Breast epithelium (tissue), 4 donors: ENCODE data around the gene PCSK4. TPM values are rescaled to one million over a fixed set of nuclear protein-coding genes. Genes with fewer than 3 reads are reported as not detected.
A peak's percentile ranks its signal among the peaks of the same experiment; 100 is the strongest.

ENCODE experiments used
- DNase-seq, 2 donors: peaks; one replicate each; pipeline ENCODE4 v3.0.0-alpha.2; 2019; ENCODE audit warnings: low spot score in 2 of 2
- H3K27ac ChIP-seq, 2 donors: fragments of 200-600 bp; sonication (generic) in 1 of 2; one replicate each; pipeline ENCODE4 v1.5.1; 2016 to 2019; ENCODE audit warnings: mild to moderate bottlenecking in 1 of 2
- H3K27me3 ChIP-seq, 2 donors: fragments of 200-600 bp; sonication (generic) in 1 of 2; one replicate each; pipeline versions ENCODE4 v1.5.1 to v1.6.0; 2017 to 2019; ENCODE audit warnings: control low read depth in 1 of 2, mild to moderate bottlenecking in 1 of 2
- H3K36me3 ChIP-seq: fragments of 200-600 bp; one replicate; pipeline ENCODE4 v1.5.1; 2019
- H3K4me1 ChIP-seq, 2 donors: fragments of 200-600 bp; sonication (generic); one replicate each; pipeline ENCODE4 v1.5.1; 2016 to 2019; ENCODE audit warnings: control low read depth in 1 of 2
- H3K4me3 ChIP-seq, 3 donors: fragments of 200-600 bp; sonication (generic); 1 replicate in 2 of 3; 2 replicates in 1 of 3; pipeline ENCODE4 v1.5.1; 2016 to 2019; ENCODE audit warnings: mild to moderate bottlenecking in 3 of 3, moderate library complexity in 2 of 3
- H3K9me3 ChIP-seq, 2 donors: fragments of 200-600 bp; sonication (generic) in 1 of 2; one replicate each; pipeline ENCODE4 v1.5.1; 2016 to 2019; ENCODE audit warnings: control low read depth in 1 of 2
- CTCF ChIP-seq, 3 donors: fragments of 450-650 bp; IDR thresholded peaks; one replicate each; pipeline ENCODE4 v1.5.1; 2016 to 2017; ENCODE audit warnings: antibody characterized with exemption in 3 of 3, mild to moderate bottlenecking in 3 of 3, moderate library complexity in 3 of 3
- POLR2A ChIP-seq: fragments of 450-650 bp; IDR thresholded peaks from one replicate; pipeline ENCODE4 v1.6.1; 2016; ENCODE audit warnings: antibody characterized with exemption, mild to moderate bottlenecking, moderate library complexity
- POLR2AphosphoS5 ChIP-seq, 3 donors: sonication (generic); formaldehyde crosslinking; IDR thresholded peaks; one replicate each; pipeline ENCODE4 v1.6.1; 2017; ENCODE audit warnings: antibody characterized with exemption in 3 of 3
- intact Hi-C: fragments of 100-400 bp; cut with DNase I; formaldehyde crosslinking; loops from one replicate; pipeline ENCODE4 v1.15.1; 2023; ENCODE audit warnings: low total_unique reads
- total RNA-seq, 3 donors: library from RNA; depleted of rRNA; stranded (reverse); fragments of >200 nt; gene quantifications; one replicate each; pipeline ENCODE4 v1.1.0, GENCODE V29; 2016

The PCSK4 gene
- total RNA-seq, 3 donors from 2014 or later: 2.2 to 10.0 (median 5.9) TPM

- Histone ChIP-seq H3K9me3 (peaks cover 0 to 6% of the 10 kb centered on the region in 2 donors), H3K27me3 (no peaks in the 10 kb centered on the region), H3K4me1 (peaks cover 0 to 2% of the 10 kb centered on the region in 2 donors), H3K4me3 (no peak overlapping the region), H3K27ac (no peak overlapping the region), H3K36me3 (no peaks in the 10 kb centered on the region)
- TF ChIP-seq POLR2AphosphoS5 (IDR thresholded peaks at IDR 0.05) (no peak), POLR2A (no peak), CTCF (IDR thresholded peaks at IDR 0.05) (no peak)
- intact Hi-C loops: no loop called here
- DNase-seq: no peak
Observed at GRCh38 chr19:1505012-1505411, 14.9 kb upstream of the PCSK4 start.

DNA sequence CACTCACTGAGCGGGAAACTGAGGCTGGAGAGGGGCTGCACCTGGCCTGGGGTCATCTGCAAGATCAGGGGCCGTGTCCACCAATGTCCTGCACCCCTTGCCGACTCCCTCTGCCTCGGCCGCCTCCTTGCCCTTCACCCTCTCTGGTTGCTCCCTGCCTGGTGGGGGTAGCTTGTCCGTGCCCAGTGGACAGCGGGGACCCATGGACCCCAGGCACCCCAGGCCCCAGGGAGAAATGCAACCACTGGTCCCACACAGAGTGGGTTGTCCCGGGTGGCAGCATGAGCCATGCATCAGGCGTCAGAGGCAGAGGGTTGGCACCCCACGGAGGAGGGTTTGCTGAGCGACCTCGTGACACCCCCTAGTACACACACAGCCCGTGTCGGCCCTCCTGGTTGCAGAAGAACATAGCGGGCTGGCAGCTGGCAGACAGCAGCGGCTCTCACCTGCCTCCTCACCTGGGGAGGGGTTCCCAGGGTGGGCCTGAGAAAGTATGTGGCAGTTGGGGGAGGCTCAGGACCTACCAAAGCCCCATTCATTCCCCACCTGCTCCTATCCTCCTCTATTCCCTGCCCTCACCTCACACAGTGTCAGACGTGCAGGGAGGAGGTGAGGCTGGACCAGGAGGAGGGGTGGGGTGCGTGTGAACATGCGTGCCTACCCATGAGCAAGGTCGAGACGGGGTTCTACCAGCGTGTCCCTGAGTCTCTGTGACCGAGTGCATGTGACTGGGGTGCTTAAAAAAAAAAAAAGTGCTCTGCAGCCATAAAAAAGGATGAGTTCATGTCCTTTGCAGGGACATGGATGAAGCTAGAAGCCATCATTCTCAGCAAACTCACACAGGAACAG is 14.0 kb upstream of the PCSK4 start:
- no peak for DNase-seq
- TF ChIP-seq POLR2A (no peak), POLR2AphosphoS5 (IDR thresholded peaks at IDR 0.05) (no peak), CTCF (IDR thresholded peaks at IDR 0.05) (no peak)
- no peaks in the 10 kb centered on the region for H3K36me3 ChIP-seq
- no peak overlapping the region for H3K4me3 ChIP-seq
- intact Hi-C loops: no loop called here
- H3K4me1 ChIP-seq: peaks cover 0 to 2% of the 10 kb centered on the region in 2 donors
- no peak overlapping the region for H3K27ac ChIP-seq
- H3K27me3 ChIP-seq: no peaks in the 10 kb centered on the region
- H3K9me3 ChIP-seq: peaks cover 0 to 6% of the 10 kb centered on the region in 2 donors

GRCh38 chr19:1503089-1503924 is 13.2 kb upstream of the PCSK4 start:
- intact Hi-C loops: no loop called here
- Histone ChIP-seq H3K4me1 (peaks cover 0 to 2% of the 10 kb centered on the region in 2 donors), H3K9me3 (peaks cover 0 to 3% of the 10 kb centered on the region in 2 donors), H3K4me3 (peak overlapping the region in 2 of 3 donors; percentile 31 to 48), H3K27ac (no peak overlapping the region), H3K36me3 (no peaks in the 10 kb centered on the region), H3K27me3 (no peaks in the 10 kb centered on the region)
- TF ChIP-seq CTCF (IDR thresholded peaks at IDR 0.05) (peak in 2 of 3 donors; percentile 45 to 63), POLR2AphosphoS5 (IDR thresholded peaks at IDR 0.05) (no peak)
- no peak for DNase-seq

- H3K9me3 ChIP-seq: no peaks in the 10 kb centered on the region
- DNase-seq: no peak
- TF ChIP-seq CTCF (IDR thresholded peaks at IDR 0.05): no peak
- no peak overlapping the region for H3K27ac ChIP-seq
- no peaks in the 10 kb centered on the region for H3K36me3 ChIP-seq
- peaks cover 0 to 2% of the 10 kb centered on the region in 2 donors for H3K4me1 ChIP-seq
- intact Hi-C loops: no loop called here
- peak overlapping the region in 2 of 3 donors; percentile 31 to 48 for H3K4me3 ChIP-seq
- no peaks in the 10 kb centered on the region for H3K27me3 ChIP-seq
Observed at GRCh38 chr19:1502433-1503088, 12.4 kb upstream of the PCSK4 start.
